Measurements from ENCODE around the gene OLIG3.

OLIG3 gene

GRCh38 chr6:137536104-137536773 is 42.0 kb upstream of the OLIG3 start:
- TF ChIP-seq POLR2AphosphoS5 (IDR thresholded peaks at IDR 0.05; ENCODE audit: low read depth, low read length): no peak
- TF ChIP-seq TAF1 (IDR thresholded peaks at IDR 0.05; ENCODE audit: borderline replicate concordance, insufficient read depth, low read length): no peak
- no peak for TF ChIP-seq REST (IDR thresholded peaks at IDR 0.05; ENCODE audit: insufficient read depth in 1 of 2, low read depth in 2 of 2, low read length in 2 of 2)
- no peak for TF ChIP-seq SIN3A (IDR thresholded peaks at IDR 0.05; ENCODE audit: borderline replicate concordance, insufficient read depth, low read length)

GRCh38 chr6:137531376-137532092 is 37.3 kb upstream of the OLIG3 start:
- no peak for TF ChIP-seq SIN3A (IDR thresholded peaks at IDR 0.05; ENCODE audit: borderline replicate concordance, insufficient read depth, low read length)
- TF ChIP-seq POLR2AphosphoS5 (IDR thresholded peaks at IDR 0.05; ENCODE audit: low read depth, low read length): no peak
- TF ChIP-seq FOXP2 (optimal IDR thresholded peaks at IDR 0.05; ENCODE audit: borderline replicate concordance, extremely low read depth, extremely low read length, insufficient read depth): no peak
- no peak for TF ChIP-seq TAF1 (IDR thresholded peaks at IDR 0.05; ENCODE audit: borderline replicate concordance, insufficient read depth, low read length)
- TF ChIP-seq REST (IDR thresholded peaks at IDR 0.05; ENCODE audit: insufficient read depth in 1 of 2, low read depth in 2 of 2, low read length in 2 of 2): no peak

GRCh38 chr6:137530404-137530803 is 36.2 kb upstream of the OLIG3 start:
- no peak for TF ChIP-seq POLR2AphosphoS5 (IDR thresholded peaks at IDR 0.05; ENCODE audit: low read depth, low read length)
- no peak for TF ChIP-seq SIN3A (IDR thresholded peaks at IDR 0.05; ENCODE audit: borderline replicate concordance, insufficient read depth, low read length)
- no peak for TF ChIP-seq REST (IDR thresholded peaks at IDR 0.05; ENCODE audit: insufficient read depth in 1 of 2, low read depth in 2 of 2, low read length in 2 of 2)

GRCh38 chr6:137522831-137523230 is 28.6 kb upstream of the OLIG3 start:
- TF ChIP-seq FOXP2 (optimal IDR thresholded peaks at IDR 0.05; ENCODE audit: borderline replicate concordance, extremely low read depth, extremely low read length, insufficient read depth) (no peak), REST (IDR thresholded peaks at IDR 0.05; ENCODE audit: insufficient read depth in 1 of 2, low read depth in 2 of 2, low read length in 2 of 2) (no peak), SIN3A (IDR thresholded peaks at IDR 0.05; ENCODE audit: borderline replicate concordance, insufficient read depth, low read length) (no peak), TAF1 (IDR thresholded peaks at IDR 0.05; ENCODE audit: borderline replicate concordance, insufficient read depth, low read length) (no peak), POLR2AphosphoS5 (IDR thresholded peaks at IDR 0.05; ENCODE audit: low read depth, low read length) (no peak)

Measured in PFSK-1 (cell line).